Measurements from ENCODE around the gene SLC16A12.

- TF ChIP-seq POLR2A (IDR thresholded peaks at IDR 0.05) (no peak), CTCF (IDR thresholded peaks at IDR 0.05) (no peak)
Observed at GRCh38 chr10:89518876-89519842, 16.2 kb downstream of the SLC16A12 start.
